GM12878 (cell line): Measurements from ENCODE around the gene RNF150. TPM values are rescaled to one million over a fixed set of nuclear protein-coding genes. Genes with fewer than 3 reads are reported as not detected.

Experiments used
- ATAC-seq: fragments of 200-7000 bp; cut with Tn5 transposase; 3 replicates; pipeline ENCODE4 v1.9.1; 2020; ENCODE audit warnings: mild to moderate bottlenecking, moderate library complexity
- BruUV-seq: library from RNA; stranded (reverse); fragments of 400-500 nt; replicated peaks from 2 replicates; lab custom pipeline; 2021; lab: Mats Ljungman, UMichigan
- CTCF ChIA-PET: fragments of 300-600 bp; sonication (Branson Sonifier 250); formaldehyde crosslinking; extraction: SDS; loops from one replicate; lab custom pipeline; 2021; ENCODE audit warnings: inconsistent platforms; lab: Yijun Ruan, JAX
- POLR2A ChIA-PET: fragments of 350-600 bp; formaldehyde crosslinking; extraction: SDS; loops from one replicate; lab custom pipeline; 2021; ENCODE audit warnings: inconsistent platforms; lab: Charles Lee
- RAD21 ChIA-PET: fragments of 300-600 bp; sonication (Branson Sonifier 250); formaldehyde crosslinking; loops from one replicate; lab custom pipeline; 2023; ENCODE audit warnings: antibody characterized with exemption; ENCODE audit not compliant: unreplicated experiment; lab: Charles Lee
- SMC1A ChIA-PET: fragments of 300-600 bp; sonication (Branson Sonifier 250); formaldehyde crosslinking; loops from one replicate; lab custom pipeline; 2023; ENCODE audit not compliant: unreplicated experiment, uncharacterized antibody; lab: Charles Lee
- DNase-seq: peaks from one replicate; pipeline ENCODE4 v3.0.0-alpha.2; 2011; ENCODE audit warnings: low read depth, low spot score
- FAIRE-seq: peaks from 3 replicates; lab custom pipeline; 2011; peaks lifted over from hg19 to GRCh38; lab: Jason Lieb, UNC
- H2AFZ ChIP-seq: 2 replicates; pipeline ENCODE4 v1.6.0; 2011; ENCODE audit warnings: low read depth, low read length, control low read depth; ENCODE audit not compliant: control insufficient read depth
- H3K27ac ChIP-seq: 2 replicates; pipeline ENCODE4 v1.5.1; 2011; ENCODE audit warnings: control low read depth; ENCODE audit not compliant: control insufficient read depth, insufficient read depth
- H3K27me3 ChIP-seq, 2 experiments: replicated peaks in 1 of 2; 2 replicates each; pipeline versions ENCODE4 v1.6.0 to v1.6.1; 2011; ENCODE audit warnings: low read length in 1 of 2; ENCODE audit not compliant: control insufficient read depth in 2 of 2, insufficient read depth in 2 of 2
- H3K36me3 ChIP-seq, 2 experiments: 2 replicates each; pipeline ENCODE4 v1.5.1; 2011; ENCODE audit warnings: low read length in 1 of 2; ENCODE audit not compliant: control insufficient read depth in 2 of 2, insufficient read depth in 2 of 2
- H3K4me1 ChIP-seq: 2 replicates; pipeline ENCODE4 v1.6.1; 2011; ENCODE audit warnings: mild to moderate bottlenecking, low read length, moderate library complexity, mixed read lengths; ENCODE audit not compliant: control insufficient read depth, insufficient read depth
- H3K4me2 ChIP-seq: 2 replicates; pipeline ENCODE4 v1.6.0; 2011; ENCODE audit warnings: control low read depth; ENCODE audit not compliant: control insufficient read depth, insufficient read depth
- H3K4me3 ChIP-seq: fragments of 200-600 bp; sonication (generic); 2 replicates; pipeline ENCODE4 v1.5.1; 2016
- H3K79me2 ChIP-seq: 2 replicates; pipeline ENCODE4 v1.6.0; 2011; ENCODE audit warnings: low read length; ENCODE audit not compliant: control insufficient read depth, insufficient read depth
- H3K9ac ChIP-seq: 2 replicates; pipeline ENCODE4 v1.8.0; 2011; ENCODE audit warnings: low read length, control low read depth, mixed read lengths; ENCODE audit not compliant: control insufficient read depth, insufficient read depth
- H3K9me3 ChIP-seq: replicated peaks from 3 replicates; pipeline ENCODE4 v1.5.1; 2011; ENCODE audit warnings: mild to moderate bottlenecking, low read length; ENCODE audit not compliant: control insufficient read depth, insufficient read depth
- H4K20me1 ChIP-seq: 2 replicates; pipeline ENCODE4 v1.6.0; 2011; ENCODE audit not compliant: control insufficient read depth, insufficient read depth
- CBX3 ChIP-seq: fragments of 200-600 bp; sonication (generic); IDR thresholded peaks from 2 replicates; pipeline ENCODE4 v1.6.1; 2016; ENCODE audit warnings: low read depth, borderline replicate concordance
- CEBPB ChIP-seq, 2 experiments: fragments of 150-350 bp in 1 of 2; IDR thresholded peaks; 2 replicates each; pipeline ENCODE4 v1.6.1; 2012 to 2014; ENCODE audit warnings: low read depth in 2 of 2, low read length in 2 of 2, borderline replicate concordance in 1 of 2, inconsistent platforms in 1 of 2
- CHD4 ChIP-seq: fragments of 200-600 bp; sonication (generic); IDR thresholded peaks from 2 replicates; pipeline ENCODE4 v1.6.1; 2016; ENCODE audit warnings: mild to moderate bottlenecking
- ESRRA ChIP-seq: IDR thresholded peaks from 2 replicates; pipeline ENCODE4 v1.6.1; 2012; ENCODE audit warnings: mild to moderate bottlenecking, low read length, improper control_type of control experiment
- IKZF1 ChIP-seq: fragments of 450-650 bp; conservative IDR thresholded peaks from 2 replicates; pipeline ENCODE4 v1.6.1; 2017; ENCODE audit warnings: antibody characterized with exemption, mild to moderate bottlenecking
- IKZF2 ChIP-seq, 2 experiments: fragments of 450-650 bp; IDR thresholded peaks; 2 replicates each; pipeline ENCODE4 v1.6.1; 2017; ENCODE audit warnings: mild to moderate bottlenecking in 2 of 2, moderate library complexity in 2 of 2
- KDM1A ChIP-seq: fragments of 200-600 bp; sonication (generic); IDR thresholded peaks from 2 replicates; pipeline ENCODE4 v1.6.1; 2016; ENCODE audit warnings: borderline replicate concordance
- NFYA ChIP-seq: IDR thresholded peaks from 2 replicates; pipeline ENCODE4 v1.6.1; 2011; ENCODE audit warnings: low read depth, mild to moderate bottlenecking, low read length, improper control_type of control experiment, borderline replicate concordance
- NFYB ChIP-seq: IDR thresholded peaks from 2 replicates; pipeline ENCODE4 v1.6.1; 2011; ENCODE audit warnings: low read depth, mild to moderate bottlenecking, low read length, improper control_type of control experiment, moderate library complexity; ENCODE audit not compliant: insufficient read depth
- POLR2AphosphoS5 ChIP-seq: IDR thresholded peaks from 2 replicates; pipeline ENCODE4 v1.6.1; 2011; ENCODE audit warnings: mild to moderate bottlenecking, low read length, inconsistent platforms
- SPI1 ChIP-seq: IDR thresholded peaks from 2 replicates; pipeline ENCODE4 v1.6.1; 2011; ENCODE audit warnings: low read depth, mild to moderate bottlenecking, low read length, moderate library complexity, borderline replicate concordance; ENCODE audit not compliant: insufficient read depth
- SUPT20H ChIP-seq: IDR thresholded peaks from 2 replicates; pipeline ENCODE4 v1.6.1; 2011; ENCODE audit warnings: low read depth, mild to moderate bottlenecking, low read length, moderate library complexity, borderline replicate concordance; ENCODE audit not compliant: control insufficient read depth
- SUZ12 ChIP-seq: fragments of 200-600 bp; sonication (generic); IDR thresholded peaks from one replicate; pipeline ENCODE4 v1.6.1; 2018; ENCODE audit warnings: antibody characterized with exemption, mild to moderate bottlenecking; ENCODE audit not compliant: unreplicated experiment
- TAF1 ChIP-seq: IDR thresholded peaks from 2 replicates; pipeline ENCODE4 v1.6.1; 2011; ENCODE audit warnings: mild to moderate bottlenecking, low read depth, low read length, borderline replicate concordance
- TBL1XR1 ChIP-seq: IDR thresholded peaks from 2 replicates; pipeline ENCODE4 v1.6.1; 2012; ENCODE audit warnings: low read depth, low read length, improper control_type of control experiment
- ZNF384 ChIP-seq: IDR thresholded peaks from 2 replicates; pipeline ENCODE4 v1.6.1; 2012; ENCODE audit warnings: low read depth, mild to moderate bottlenecking, low read length, improper control_type of control experiment, borderline replicate concordance
- WGBS: methylation state at CpG from one replicate; pipeline ENCODE4 v1.1.6; 2016; ENCODE audit warnings: low lambda C conversion rate; ENCODE audit not compliant: insufficient replicate concordance, insufficient coverage; ENCODE audit errors: missing lambda C conversion rate; 5-methylcytosine and 5-hydroxymethylcytosine counted together
- in situ Hi-C: fragments of 300-500 bp; cut with MboI; formaldehyde crosslinking; loops from 9 replicates; pipeline ENCODE4 v1.14.3; 2018; ENCODE audit warnings: mixed read lengths
- intact Hi-C: fragments of 100-400 bp; cut with micrococcal nuclease; formaldehyde crosslinking; loops from one replicate; pipeline ENCODE4 v1.14.2; 2022; ENCODE audit not compliant: unreplicated experiment
- polyA plus RNA-seq, 11 experiments: library from polyadenylated mRNA; depleted of rRNA in 4 of 11; unstranded in 6 of 11; stranded (reverse) in 5 of 11; fragments of >200 nt; fragmentation: Nextera tagmentation in 4 of 11; fragmentation: Illumina TruSeq in 1 of 11; extraction: Ambion mirVana in 4 of 11; extraction: Trizol in 1 of 11; gene quantifications; 1 replicate in 1 of 11; 2 replicates in 10 of 11; pipeline versions ENCODE4 v1.2.1 to v1.2.3, GENCODE V29; 2011 to 2016; ENCODE audit warnings: inconsistent platforms in 2 of 11, missing spikeins in 2 of 11, low read depth in 1 of 11
- total RNA-seq, 4 experiments: library from RNA; depleted of rRNA in 3 of 4; stranded (reverse); fragments of >200 nt in 3 of 4; fragmentation: Illumina TruSeq in 1 of 4; extraction: Trizol in 1 of 4; gene quantifications; 2 replicates each; pipeline versions ENCODE4 v1.2.1 to v1.2.3, GENCODE V29; 2013 to 2021
- TF ChIP-seq, protein P1 (sequence below): IDR thresholded peaks from 2 replicates; pipeline ENCODE4 v1.6.1; 2011; ENCODE audit warnings: borderline replicate concordance, low read depth, mild to moderate bottlenecking, moderate library complexity, low read length; ENCODE audit not compliant: insufficient read depth, poor library complexity, severe bottlenecking

RNF150 gene
- total and polyA plus RNA-seq, 10 of the 15 experiments (the other 5 are each of a cell fraction or from before 2014, with no cell fraction given) = 0.01 to 2.3 (median 0.04) TPM; not detected in 6

DNA sequence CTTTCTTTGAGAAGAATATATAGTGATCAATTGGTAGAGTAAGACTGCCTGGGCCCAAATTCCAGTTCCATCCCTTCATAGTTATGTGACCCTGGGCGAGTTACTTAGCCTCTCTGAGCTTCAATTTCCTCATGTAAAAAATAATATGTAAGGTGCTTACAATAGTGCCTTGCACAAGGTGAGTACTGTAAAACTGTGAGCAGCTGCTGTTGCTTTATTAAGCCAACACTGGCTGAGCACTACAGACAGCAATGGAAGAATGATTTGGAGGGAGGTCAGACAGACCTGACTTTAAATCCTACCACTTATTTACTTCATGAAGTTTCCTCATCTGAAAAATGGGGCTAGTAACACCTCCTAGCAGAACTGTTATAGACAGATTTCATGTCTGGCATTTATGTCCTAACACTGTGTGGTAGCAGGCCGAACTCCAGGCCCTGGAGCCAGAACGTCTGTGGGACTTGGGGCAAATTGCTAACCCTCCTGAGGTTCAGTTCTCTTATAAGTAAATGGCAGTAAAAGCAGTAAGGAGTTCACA, 53.8 kb downstream of the RNF150 start:
- FAIRE-seq (no peak), DNase-seq (no peak)
- intact Hi-C loops (no loop called here), in situ Hi-C loops (no loop called here)
- 0% methylated on average over 3 of the region's 3 CpGs for WGBS
- ChIA-PET RAD21 (no interaction called here), SMC1A (no interaction called here)
- H3K4me3 ChIP-seq = no peak overlapping the region
- H3K4me2 ChIP-seq = no peak overlapping the region
- no peaks in the 10 kb centered on the region; a peak in 1 of 4 replicates for H3K27me3 ChIP-seq
- no peaks in the 10 kb centered on the region for H3K4me1 ChIP-seq
- no peak for TF ChIP-seq SPI1
- no peak for TF ChIP-seq TAF1
- no peak for TF ChIP-seq ESRRA
- TF ChIP-seq SUZ12 = no peak
- TF ChIP-seq, all 136 proteins: peak for 0
- Histone ChIP-seq H3K9me3 (no peaks in the 10 kb centered on the region), H3K9ac (no peak overlapping the region), H2AFZ (no peak overlapping the region), H3K36me3 (no peaks in the 10 kb centered on the region), H4K20me1 (no peaks in the 10 kb centered on the region), H3K79me2 (no peaks in the 10 kb centered on the region), H3K27ac (no peak overlapping the region)
- BruUV-seq = no TSS peak
- POLR2A ChIA-PET = no interaction called here
- no peak for ATAC-seq
- CTCF ChIA-PET = no interaction called here

GRCh38 chr4:141078871-141079270, 54.4 kb downstream of the RNF150 start:
- in situ Hi-C loops = no loop called here
- SMC1A ChIA-PET = no interaction called here
- Histone ChIP-seq H2AFZ (no peak overlapping the region), H3K79me2 (no peaks in the 10 kb centered on the region), H4K20me1 (no peaks in the 10 kb centered on the region), H3K27me3 (no peaks in the 10 kb centered on the region; a peak in 1 of 4 replicates), H3K27ac (no peak overlapping the region), H3K4me2 (no peak overlapping the region), H3K4me1 (no peaks in the 10 kb centered on the region), H3K9ac (no peak overlapping the region), H3K9me3 (no peaks in the 10 kb centered on the region), H3K36me3 (no peaks in the 10 kb centered on the region), H3K4me3 (no peak overlapping the region)
- CTCF ChIA-PET = no interaction called here
- FAIRE-seq (no peak), DNase-seq (no peak), ATAC-seq (no peak)
- POLR2A ChIA-PET = no interaction called here
- RAD21 ChIA-PET = no interaction called here
- intact Hi-C loops = no loop called here
- BruUV-seq = no TSS peak
- TF ChIP-seq SUPT20H = no peak
- no peak for TF ChIP-seq CBX3
- TF ChIP-seq, protein P1, sequence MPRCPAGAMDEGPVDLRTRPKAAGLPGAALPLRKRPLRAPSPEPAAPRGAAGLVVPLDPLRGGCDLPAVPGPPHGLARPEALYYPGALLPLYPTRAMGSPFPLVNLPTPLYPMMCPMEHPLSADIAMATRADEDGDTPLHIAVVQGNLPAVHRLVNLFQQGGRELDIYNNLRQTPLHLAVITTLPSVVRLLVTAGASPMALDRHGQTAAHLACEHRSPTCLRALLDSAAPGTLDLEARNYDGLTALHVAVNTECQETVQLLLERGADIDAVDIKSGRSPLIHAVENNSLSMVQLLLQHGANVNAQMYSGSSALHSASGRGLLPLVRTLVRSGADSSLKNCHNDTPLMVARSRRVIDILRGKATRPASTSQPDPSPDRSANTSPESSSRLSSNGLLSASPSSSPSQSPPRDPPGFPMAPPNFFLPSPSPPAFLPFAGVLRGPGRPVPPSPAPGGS = no peak
- no peak for TF ChIP-seq NFYA
- TF ChIP-seq IKZF1 = no peak
- TF ChIP-seq NFYB = no peak
- TF ChIP-seq CEBPB (IDR thresholded peaks at IDR 0.05; ENCODE audit: borderline replicate concordance in 1 of 2, low read depth in 2 of 2, low read length in 2 of 2) = no peak
- no peak for TF ChIP-seq KDM1A
- no peak for TF ChIP-seq ZNF384
- TF ChIP-seq CHD4 = no peak
- no peak for TF ChIP-seq POLR2AphosphoS5
- TF ChIP-seq TBL1XR1 = no peak
- no peak for TF ChIP-seq IKZF2 (IDR thresholded peaks at IDR 0.05)
